Endothelial cell of umbilical vein (primary cell): ENCODE data around the gene FAM131C. TPM values are rescaled to one million over a fixed set of nuclear protein-coding genes. Genes with fewer than 3 reads are reported as not detected.

Experiments
- BruUV-seq: library from RNA; stranded (reverse); fragments of 400-500 nt; replicated peaks from 2 replicates; lab custom pipeline; 2021; lab: Mats Ljungman, UMichigan
- CTCF ChIA-PET: fragments of 300-600, 350-600 bp; sonication (Branson Sonifier 250); formaldehyde crosslinking; loops from one replicate; lab custom pipeline; 2021; ENCODE audit warnings: antibody characterized with exemption, inconsistent platforms; lab: Charles Lee
- POLR2A ChIA-PET: fragments of 300-600, 350-600 bp; sonication (Branson Sonifier 250); formaldehyde crosslinking; loops from one replicate; lab custom pipeline; 2021; ENCODE audit warnings: antibody characterized with exemption, inconsistent platforms; lab: Charles Lee
- DNase-seq: peaks from one replicate; pipeline ENCODE4 v3.0.0-alpha.2; 2011; ENCODE audit warnings: low read depth, low spot score
- FAIRE-seq: peaks from 2 replicates; lab custom pipeline; 2011; peaks lifted over from hg19 to GRCh38; lab: Jason Lieb, UNC
- H2AFZ ChIP-seq: 2 replicates; pipeline ENCODE4 v1.6.0; 2012; ENCODE audit warnings: low read depth, low read length, control low read depth, inconsistent platforms
- H3K27ac ChIP-seq: 2 replicates; pipeline ENCODE4 v1.5.1; 2011; ENCODE audit warnings: low read depth, mild to moderate bottlenecking, control low read depth, low read length, moderate library complexity; ENCODE audit not compliant: insufficient read depth
- H3K27me3 ChIP-seq, 2 experiments: 2 replicates each; pipeline versions ENCODE4 v1.6.0 to v1.6.1; 2011; ENCODE audit warnings: low read length in 2 of 2, mixed read lengths in 1 of 2; ENCODE audit not compliant: control insufficient read depth in 2 of 2, insufficient read depth in 2 of 2
- H3K36me3 ChIP-seq, 2 experiments: 2 replicates in 1 of 2; 3 replicates in 1 of 2; pipeline ENCODE4 v1.5.1; 2011; ENCODE audit warnings: low read length in 2 of 2, mild to moderate bottlenecking in 1 of 2, moderate library complexity in 1 of 2; ENCODE audit not compliant: control insufficient read depth in 2 of 2, insufficient read depth in 2 of 2; ENCODE audit errors: extremely low read depth in 1 of 2
- H3K4me1 ChIP-seq: 3 replicates; pipeline ENCODE4 v1.5.1; 2011; ENCODE audit warnings: mild to moderate bottlenecking, low read length; ENCODE audit not compliant: control insufficient read depth, insufficient read depth; ENCODE audit errors: extremely low read depth
- H3K4me2 ChIP-seq: 2 replicates; pipeline ENCODE4 v1.6.1; 2011; ENCODE audit warnings: low read length, control low read depth, mixed read lengths; ENCODE audit not compliant: insufficient read depth
- H3K4me3 ChIP-seq, 3 experiments: fragments of 200-600 bp in 1 of 3; sonication (generic), shearing (Covaris generic) in 1 of 3; replicated peaks in 1 of 3; 2 replicates each; pipeline ENCODE4 v1.5.1; 2011 to 2016; ENCODE audit warnings: control low read depth in 3 of 3, low read length in 3 of 3, mild to moderate bottlenecking in 2 of 3, inconsistent platforms in 1 of 3, low read depth in 1 of 3, moderate library complexity in 1 of 3; ENCODE audit not compliant: insufficient read depth in 1 of 3
- H3K79me2 ChIP-seq: 2 replicates; pipeline ENCODE4 v1.6.0; 2012; ENCODE audit warnings: low read length, inconsistent platforms; ENCODE audit not compliant: control insufficient read depth, insufficient read depth
- H3K9ac ChIP-seq: replicated peaks from 2 replicates; pipeline ENCODE3; 2011; ENCODE audit warnings: low read length, control low read depth; ENCODE audit not compliant: insufficient read depth; ENCODE audit errors: extremely low read depth
- H3K9me1 ChIP-seq: replicated peaks from 3 replicates; pipeline ENCODE4 v1.6.0; 2011; ENCODE audit warnings: mild to moderate bottlenecking, low read length; ENCODE audit not compliant: control insufficient read depth, insufficient read depth; ENCODE audit errors: extremely low read depth
- H3K9me3 ChIP-seq: replicated peaks from 2 replicates; pipeline ENCODE4 v1.5.1; 2012; ENCODE audit warnings: low read length, inconsistent platforms; ENCODE audit not compliant: control insufficient read depth, insufficient read depth
- H4K20me1 ChIP-seq: replicated peaks from 2 replicates; pipeline ENCODE3; 2011; ENCODE audit warnings: mild to moderate bottlenecking, low read length; ENCODE audit not compliant: control insufficient read depth, insufficient read depth; ENCODE audit errors: extremely low read depth
- EZH2 ChIP-seq: IDR thresholded peaks from 2 replicates; pipeline ENCODE4 v1.6.1; 2012; ENCODE audit warnings: borderline replicate concordance, low read depth, mild to moderate bottlenecking, moderate library complexity, low read length, inconsistent platforms; ENCODE audit not compliant: severe bottlenecking
- FOS ChIP-seq: IDR thresholded peaks from 2 replicates; pipeline ENCODE4 v1.6.1; 2011; ENCODE audit warnings: mild to moderate bottlenecking, low read length, moderate library complexity, borderline replicate concordance; ENCODE audit not compliant: insufficient read depth
- GATA2 ChIP-seq: IDR thresholded peaks from 2 replicates; pipeline ENCODE4 v1.7.0; 2011; ENCODE audit warnings: low read depth, mild to moderate bottlenecking, moderate library complexity, mixed read lengths, low read length; ENCODE audit not compliant: insufficient read length, insufficient read depth
- JUN ChIP-seq: IDR thresholded peaks from 2 replicates; pipeline ENCODE4 v1.6.1; 2011; ENCODE audit warnings: borderline replicate concordance, low read depth; ENCODE audit not compliant: insufficient read length, insufficient read depth
- MYC ChIP-seq: IDR thresholded peaks from one replicate; pipeline ENCODE4 v1.6.1; 2011; ENCODE audit warnings: mild to moderate bottlenecking, low read depth, low read length
- POLR2A ChIP-seq: IDR thresholded peaks from 2 replicates; pipeline ENCODE4 v1.6.1; 2012; ENCODE audit warnings: low read depth, mild to moderate bottlenecking, control low read depth, low read length
- POLR2AphosphoS5 ChIP-seq: IDR thresholded peaks from 2 replicates; pipeline ENCODE4 v1.6.1; 2012; ENCODE audit warnings: low read depth, mild to moderate bottlenecking, control low read depth, low read length, moderate library complexity; ENCODE audit not compliant: insufficient read depth
- dilution Hi-C: fragments of 300-500 bp; cut with MboI; formaldehyde crosslinking; loops from one replicate; pipeline ENCODE4 v1.15.0; 2019; ENCODE audit warnings: low sequenced_read_pairs; ENCODE audit not compliant: extremely low pct_ligation_motif_present
- intact Hi-C: fragments of 100-400 bp; cut with micrococcal nuclease; formaldehyde crosslinking; loops from one replicate; pipeline ENCODE4 v1.10.0; 2022
- polyA plus RNA-seq, 4 experiments: library from polyadenylated mRNA; depleted of rRNA in 3 of 4; stranded (reverse) in 3 of 4; unstranded in 1 of 4; fragments of >200 nt; gene quantifications; 2 replicates each; pipeline versions ENCODE4 v1.2.1 to v1.2.3, GENCODE V29; 2011 to 2012; ENCODE audit warnings: missing spikeins in 1 of 4
- total RNA-seq: library from RNA; stranded (reverse); gene quantifications from 2 replicates; pipeline ENCODE4 v1.2.3, GENCODE V29; 2021
- TF ChIP-seq, protein P1 (sequence below), 2 donors: IDR thresholded peaks; 1 replicate in 1 of 2; 2 replicates in 1 of 2; pipeline ENCODE4 v1.5.1; 2011; ENCODE audit warnings: low read length in 2 of 2, mild to moderate bottlenecking in 2 of 2, moderate library complexity in 2 of 2, control low read depth in 1 of 2, inconsistent platforms in 1 of 2, low read depth in 1 of 2; ENCODE audit not compliant: insufficient read depth in 1 of 2; ENCODE audit errors: extremely low read depth in 1 of 2
- TF ChIP-seq, protein P2 (sequence below): IDR thresholded peaks from 2 replicates; pipeline ENCODE4 v1.6.1; 2011; ENCODE audit not compliant: insufficient read depth, insufficient read length

FAM131C gene
- total and polyA plus RNA-seq, 2 donors (not counting 3 experiments of a cell fraction or from before 2014, with no cell fraction given), result 0.23 TPM; not detected in 1

DNA sequence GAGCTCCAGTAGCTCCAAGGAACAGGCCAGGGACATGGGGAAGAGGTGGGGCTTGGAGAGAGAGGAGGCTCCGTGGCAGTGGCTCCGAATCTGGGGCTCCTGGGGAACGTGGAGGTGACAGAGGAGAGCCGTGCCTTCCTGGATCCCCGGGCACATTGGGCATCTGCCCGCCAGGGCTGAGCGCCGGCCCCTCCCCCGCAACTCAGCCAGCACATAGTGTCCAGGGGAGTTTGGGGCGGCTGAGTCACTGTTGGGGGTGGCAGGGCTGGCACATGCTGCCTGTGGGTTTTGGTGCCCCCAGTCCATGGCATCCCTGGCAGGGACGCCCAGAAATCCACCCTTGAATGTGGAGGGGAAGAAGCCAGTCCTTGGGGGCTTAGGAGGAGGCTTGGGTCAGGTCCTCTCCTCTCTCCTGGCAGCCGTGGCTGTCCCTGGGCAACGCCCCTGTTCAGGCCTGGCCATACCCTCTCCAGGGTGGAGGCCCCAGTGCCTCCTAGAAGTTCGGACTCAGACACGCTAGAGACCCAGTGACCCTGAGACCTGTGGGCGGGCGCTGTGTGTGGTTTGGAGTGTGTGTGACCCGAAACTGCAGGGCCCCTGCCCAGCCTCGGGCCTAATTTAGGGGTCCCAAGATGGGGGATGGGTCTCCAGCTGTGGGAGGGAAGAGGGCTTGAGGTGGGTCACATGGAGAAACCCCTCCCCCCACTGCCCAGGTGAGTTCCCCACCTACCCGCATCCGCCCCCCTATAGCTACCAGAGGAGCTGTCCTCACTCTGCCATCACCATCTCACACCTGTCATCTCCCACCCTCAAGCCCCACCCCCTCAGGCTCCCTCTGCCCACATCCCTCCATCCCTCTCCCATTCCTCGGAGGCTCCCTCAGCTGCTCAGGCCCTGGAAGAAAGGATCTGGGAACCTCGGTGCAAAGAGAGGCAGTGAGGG, 57.2 kb downstream of the FAM131C start:
- Histone ChIP-seq H3K9me1 (no peaks in the 10 kb centered on the region), H3K36me3 (no peaks in the 10 kb centered on the region), H4K20me1 (no peaks in the 10 kb centered on the region), H3K27ac (no peak overlapping the region), H3K9me3 (no peaks in the 10 kb centered on the region), H3K4me1 (peaks cover 4% of the 10 kb centered on the region), H3K4me3 (no peak overlapping the region), H3K9ac (no peak overlapping the region), H3K27me3 (no peaks in the 10 kb centered on the region), H3K79me2 (no peaks in the 10 kb centered on the region), H3K4me2 (no peak overlapping the region), H2AFZ (no peak overlapping the region)
- dilution Hi-C loops, result no loop called here
- FAIRE-seq, result no peak
- ChIA-PET CTCF (no interaction called here), POLR2A (no interaction called here)
- TF ChIP-seq POLR2A (no peak), JUN (no peak), EZH2 (no peak), MYC (no peak), FOS (no peak), POLR2AphosphoS5 (no peak), GATA2 (no peak)
- TF ChIP-seq, protein P1, sequence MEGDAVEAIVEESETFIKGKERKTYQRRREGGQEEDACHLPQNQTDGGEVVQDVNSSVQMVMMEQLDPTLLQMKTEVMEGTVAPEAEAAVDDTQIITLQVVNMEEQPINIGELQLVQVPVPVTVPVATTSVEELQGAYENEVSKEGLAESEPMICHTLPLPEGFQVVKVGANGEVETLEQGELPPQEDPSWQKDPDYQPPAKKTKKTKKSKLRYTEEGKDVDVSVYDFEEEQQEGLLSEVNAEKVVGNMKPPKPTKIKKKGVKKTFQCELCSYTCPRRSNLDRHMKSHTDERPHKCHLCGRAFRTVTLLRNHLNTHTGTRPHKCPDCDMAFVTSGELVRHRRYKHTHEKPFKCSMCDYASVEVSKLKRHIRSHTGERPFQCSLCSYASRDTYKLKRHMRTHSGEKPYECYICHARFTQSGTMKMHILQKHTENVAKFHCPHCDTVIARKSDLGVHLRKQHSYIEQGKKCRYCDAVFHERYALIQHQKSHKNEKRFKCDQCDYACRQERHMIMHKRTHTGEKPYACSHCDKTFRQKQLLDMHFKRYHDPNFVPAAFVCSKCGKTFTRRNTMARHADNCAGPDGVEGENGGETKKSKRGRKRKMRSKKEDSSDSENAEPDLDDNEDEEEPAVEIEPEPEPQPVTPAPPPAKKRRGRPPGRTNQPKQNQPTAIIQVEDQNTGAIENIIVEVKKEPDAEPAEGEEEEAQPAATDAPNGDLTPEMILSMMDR (IDR thresholded peaks at IDR 0.05; ENCODE audit: extremely low read depth in 1 of 2, insufficient read depth in 1 of 2, low read depth in 1 of 2, low read length in 2 of 2), result no peak
- TF ChIP-seq, protein P2, sequence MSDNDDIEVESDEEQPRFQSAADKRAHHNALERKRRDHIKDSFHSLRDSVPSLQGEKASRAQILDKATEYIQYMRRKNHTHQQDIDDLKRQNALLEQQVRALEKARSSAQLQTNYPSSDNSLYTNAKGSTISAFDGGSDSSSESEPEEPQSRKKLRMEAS, result no peak
- intact Hi-C loops, result no loop called here
- no peak for DNase-seq
- no TSS peak for BruUV-seq
